Activated CD4-positive, CD25-positive, alpha-beta regulatory T cell treated with anti-CD3 and anti-CD28 coated beads, Interleukin-2, amount 50 U/mL, for 72 hours (primary cell): Measurements from ENCODE around the gene CTTNBP2.

Source experiments
- DNase-seq: peaks from one replicate; pipeline ENCODE4 v3.0.0; 2021

Gene CTTNBP2, protein sequence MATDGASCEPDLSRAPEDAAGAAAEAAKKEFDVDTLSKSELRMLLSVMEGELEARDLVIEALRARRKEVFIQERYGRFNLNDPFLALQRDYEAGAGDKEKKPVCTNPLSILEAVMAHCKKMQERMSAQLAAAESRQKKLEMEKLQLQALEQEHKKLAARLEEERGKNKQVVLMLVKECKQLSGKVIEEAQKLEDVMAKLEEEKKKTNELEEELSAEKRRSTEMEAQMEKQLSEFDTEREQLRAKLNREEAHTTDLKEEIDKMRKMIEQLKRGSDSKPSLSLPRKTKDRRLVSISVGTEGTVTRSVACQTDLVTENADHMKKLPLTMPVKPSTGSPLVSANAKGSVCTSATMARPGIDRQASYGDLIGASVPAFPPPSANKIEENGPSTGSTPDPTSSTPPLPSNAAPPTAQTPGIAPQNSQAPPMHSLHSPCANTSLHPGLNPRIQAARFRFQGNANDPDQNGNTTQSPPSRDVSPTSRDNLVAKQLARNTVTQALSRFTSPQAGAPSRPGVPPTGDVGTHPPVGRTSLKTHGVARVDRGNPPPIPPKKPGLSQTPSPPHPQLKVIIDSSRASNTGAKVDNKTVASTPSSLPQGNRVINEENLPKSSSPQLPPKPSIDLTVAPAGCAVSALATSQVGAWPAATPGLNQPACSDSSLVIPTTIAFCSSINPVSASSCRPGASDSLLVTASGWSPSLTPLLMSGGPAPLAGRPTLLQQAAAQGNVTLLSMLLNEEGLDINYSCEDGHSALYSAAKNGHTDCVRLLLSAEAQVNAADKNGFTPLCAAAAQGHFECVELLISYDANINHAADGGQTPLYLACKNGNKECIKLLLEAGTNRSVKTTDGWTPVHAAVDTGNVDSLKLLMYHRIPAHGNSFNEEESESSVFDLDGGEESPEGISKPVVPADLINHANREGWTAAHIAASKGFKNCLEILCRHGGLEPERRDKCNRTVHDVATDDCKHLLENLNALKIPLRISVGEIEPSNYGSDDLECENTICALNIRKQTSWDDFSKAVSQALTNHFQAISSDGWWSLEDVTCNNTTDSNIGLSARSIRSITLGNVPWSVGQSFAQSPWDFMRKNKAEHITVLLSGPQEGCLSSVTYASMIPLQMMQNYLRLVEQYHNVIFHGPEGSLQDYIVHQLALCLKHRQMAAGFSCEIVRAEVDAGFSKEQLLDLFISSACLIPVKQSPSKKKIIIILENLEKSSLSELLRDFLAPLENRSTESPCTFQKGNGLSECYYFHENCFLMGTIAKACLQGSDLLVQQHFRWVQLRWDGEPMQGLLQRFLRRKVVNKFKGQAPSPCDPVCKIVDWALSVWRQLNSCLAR (N-terminal part only)

DNA sequence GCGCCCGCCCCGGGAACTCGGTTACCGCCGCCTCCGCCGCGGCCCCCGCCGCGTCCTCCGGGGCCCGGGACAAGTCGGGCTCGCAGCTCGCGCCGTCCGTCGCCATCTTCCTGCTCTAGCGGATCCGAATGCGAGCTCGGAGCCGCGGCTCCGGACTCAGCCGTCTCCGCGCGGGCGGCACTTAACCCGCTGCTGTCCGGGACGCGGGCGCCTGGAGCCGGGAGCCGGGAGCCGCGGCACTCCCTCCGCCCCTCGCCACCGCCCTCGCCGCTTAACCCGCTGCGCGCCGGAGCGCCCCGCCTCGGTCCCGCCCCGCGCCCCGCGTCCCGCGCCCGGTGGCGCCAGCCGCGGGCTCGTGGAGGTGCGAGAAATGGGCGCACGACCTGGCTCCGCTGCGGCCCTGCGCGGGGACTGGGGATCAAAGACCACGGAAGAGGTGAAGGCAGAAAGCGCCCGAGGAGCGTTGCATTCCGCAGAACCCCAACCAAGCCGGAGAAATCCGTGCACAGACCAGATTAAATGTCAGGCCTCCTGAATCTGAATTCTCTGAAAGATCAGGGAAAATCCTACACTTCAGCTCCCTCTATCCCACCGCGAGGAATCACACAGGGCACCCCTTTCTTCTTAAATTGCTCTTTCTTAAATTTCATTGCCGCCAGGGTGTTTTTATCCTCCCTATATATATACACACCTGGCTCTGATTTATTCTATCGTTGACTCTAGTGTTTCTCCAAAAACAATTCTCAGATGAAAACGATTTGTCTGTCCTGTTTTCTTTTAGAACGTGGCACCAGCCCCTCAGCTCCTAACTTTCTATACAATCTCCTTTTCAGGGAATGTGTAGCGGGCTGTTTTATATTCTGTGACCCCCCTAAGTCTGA, at the start of gene CTTNBP2:
CTTNBP2 (minus strand) TSS at position 132 of the 881 bp plus-strand sequence; CDS start at position 106, 26 bp downstream.
- DNase-seq = no peak

DNA sequence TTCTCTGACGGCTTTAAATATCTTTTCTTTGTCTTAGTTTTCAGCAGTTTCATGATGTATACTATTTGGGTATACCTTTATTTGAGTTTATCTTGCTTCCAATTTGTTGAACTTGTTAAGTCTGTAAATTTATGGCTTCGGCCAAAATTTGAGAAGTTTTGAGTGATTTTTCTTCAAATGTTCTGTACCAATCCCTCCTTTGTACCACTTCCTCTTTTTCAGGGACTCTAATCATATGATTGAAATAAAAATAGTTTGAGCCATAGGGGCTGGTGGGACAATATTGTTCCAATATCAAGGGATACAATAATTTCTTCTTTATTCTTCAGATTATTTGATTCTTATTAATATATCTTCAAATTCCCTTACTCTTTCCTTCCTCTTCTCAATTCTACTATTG, 43.1 kb upstream of the CTTNBP2 start:
- DNase-seq = no peak

DNA sequence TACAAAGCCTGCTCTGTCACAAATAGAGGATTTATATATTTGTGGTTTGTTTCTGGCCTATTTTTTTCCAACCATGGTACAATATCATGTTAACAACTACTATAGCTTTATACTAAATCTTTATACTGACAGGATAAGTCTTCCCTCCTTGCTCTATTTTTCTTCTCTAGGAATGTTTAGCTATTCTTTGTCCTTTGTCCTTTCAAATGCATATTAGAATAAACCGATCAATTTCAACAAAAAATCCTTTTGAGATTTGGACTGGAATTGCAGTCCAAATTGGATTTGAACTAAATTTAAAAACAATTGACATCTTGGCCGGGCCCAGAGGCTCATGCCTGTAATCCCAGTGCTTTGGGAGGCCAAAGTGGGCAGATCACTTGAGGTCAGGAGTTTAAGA, 39.2 kb upstream of the CTTNBP2 start:
- DNase-seq = no peak

DNA sequence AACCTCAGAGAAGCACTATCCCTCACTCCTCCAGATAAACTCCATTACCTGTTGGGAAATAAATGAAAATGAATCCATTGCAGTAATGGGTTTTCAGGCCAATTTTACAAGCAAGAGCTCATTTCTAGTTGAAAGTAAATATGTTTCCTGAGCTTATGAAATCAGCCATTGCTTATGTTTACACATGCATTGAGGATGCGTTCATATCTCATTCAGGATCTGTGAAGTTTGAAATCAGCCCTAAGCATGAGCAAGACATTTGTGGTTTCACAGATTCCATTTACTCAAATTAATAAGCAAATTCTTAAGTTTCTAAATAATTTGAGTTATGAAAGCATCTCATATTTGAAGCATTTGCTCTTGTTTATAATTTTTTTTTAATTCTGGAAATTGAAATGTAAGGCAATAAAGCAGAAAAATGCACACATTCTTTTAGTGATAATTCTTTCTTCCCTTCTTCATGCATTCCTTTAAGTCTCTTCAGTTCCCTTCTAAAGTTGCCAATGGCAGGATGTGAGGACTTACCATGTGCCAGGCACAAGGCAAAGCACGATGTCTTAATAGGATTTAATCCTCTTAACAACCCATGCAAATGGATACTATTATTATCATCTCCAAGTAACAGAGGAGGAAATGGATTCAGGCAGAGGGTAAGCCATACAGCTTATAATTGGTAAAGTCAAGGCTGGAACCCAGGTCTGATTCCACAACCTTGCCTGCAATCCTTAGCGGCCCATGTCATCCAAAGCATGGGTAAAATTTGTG, 35.0 kb upstream of the CTTNBP2 start:
- DNase-seq = no peak

DNA sequence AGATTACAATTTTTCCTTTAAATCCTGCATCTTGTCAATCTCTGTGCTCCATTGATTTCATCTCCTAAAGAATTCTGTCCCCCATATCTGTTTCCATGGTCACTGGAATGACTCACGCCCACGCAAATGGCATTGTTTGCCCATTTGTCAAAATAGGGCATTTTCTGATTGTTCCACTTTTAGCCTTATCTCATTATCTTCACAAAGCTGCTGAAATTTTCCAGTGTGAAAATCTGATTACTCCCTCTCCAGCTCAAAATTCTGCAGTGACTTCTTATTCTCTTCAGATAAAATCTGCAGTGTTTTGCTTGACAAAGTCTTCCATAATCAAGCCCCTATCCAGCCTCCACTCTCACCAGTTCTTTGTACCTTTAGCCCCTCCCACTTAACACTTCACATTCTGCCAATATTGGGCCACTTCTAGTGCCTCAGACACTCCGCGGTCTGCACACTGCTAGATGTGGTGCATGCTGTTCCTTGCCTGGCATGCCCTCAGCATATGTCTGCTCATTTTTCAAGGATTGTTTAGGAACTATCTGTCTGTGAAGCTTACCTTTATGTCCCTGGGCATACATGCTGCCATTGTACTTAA, 33.9 kb upstream of the CTTNBP2 start:
- DNase-seq = no peak

DNA sequence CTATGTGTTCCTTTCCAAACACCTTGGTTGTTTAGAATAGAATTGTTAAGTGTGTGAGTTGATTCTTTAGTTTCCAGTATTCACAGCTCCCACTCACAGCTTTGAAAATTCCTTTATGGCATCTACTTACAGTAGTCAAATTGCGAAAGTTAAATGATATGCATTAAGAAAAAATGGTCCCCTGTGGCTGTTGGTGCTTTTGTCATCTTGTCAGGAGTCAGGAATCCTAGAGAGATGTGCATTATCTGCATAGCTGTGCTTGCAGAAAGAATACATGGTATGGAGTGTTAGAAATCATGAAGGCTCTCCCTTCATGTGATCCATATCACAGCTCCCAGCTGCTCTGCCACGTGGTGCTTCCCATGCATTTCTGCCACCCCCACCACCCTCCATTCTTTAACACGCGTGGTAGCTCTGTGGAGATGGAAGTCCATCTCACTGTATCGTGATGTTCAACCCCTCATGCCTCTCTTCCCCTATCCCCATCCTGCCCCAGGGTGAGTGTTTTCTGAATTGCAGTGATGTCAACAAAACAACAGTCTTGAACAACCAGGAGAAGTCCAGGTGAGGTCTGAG, 29.2 kb upstream of the CTTNBP2 start:
- DNase-seq = no peak

DNA sequence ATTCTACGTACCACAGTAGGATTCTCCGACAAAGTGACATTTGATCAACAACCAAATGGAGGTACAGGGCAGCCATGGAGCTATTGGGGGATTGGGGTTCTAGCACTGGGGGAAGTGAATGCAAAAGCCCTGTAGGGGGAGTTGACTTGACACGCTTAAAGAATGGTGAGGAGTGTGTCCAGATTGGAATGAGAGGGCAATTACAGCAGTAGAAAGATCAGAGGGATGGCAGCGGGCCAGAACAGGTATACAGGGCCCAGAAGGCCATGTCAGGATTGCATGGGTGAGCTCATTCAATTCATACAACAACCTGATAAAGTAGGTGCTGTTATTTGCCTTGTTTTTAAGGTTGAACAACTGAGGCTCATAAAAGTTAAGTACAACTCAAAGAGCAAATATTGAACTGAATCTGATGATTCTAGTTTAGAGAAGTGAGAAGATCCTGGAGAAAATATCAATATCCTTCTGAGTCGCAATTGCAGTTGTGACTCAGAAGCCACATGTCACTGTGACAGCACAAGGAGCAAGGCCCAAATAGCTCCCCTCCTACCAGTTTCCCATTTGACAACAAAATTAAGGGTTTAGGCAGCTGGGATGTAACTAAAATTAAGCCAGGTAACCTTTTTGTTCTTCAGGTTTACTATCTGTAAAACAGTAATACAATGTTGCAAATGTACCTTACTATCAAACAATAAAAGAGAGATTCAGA, 28.0 kb upstream of the CTTNBP2 start:
- DNase-seq = no peak

DNA sequence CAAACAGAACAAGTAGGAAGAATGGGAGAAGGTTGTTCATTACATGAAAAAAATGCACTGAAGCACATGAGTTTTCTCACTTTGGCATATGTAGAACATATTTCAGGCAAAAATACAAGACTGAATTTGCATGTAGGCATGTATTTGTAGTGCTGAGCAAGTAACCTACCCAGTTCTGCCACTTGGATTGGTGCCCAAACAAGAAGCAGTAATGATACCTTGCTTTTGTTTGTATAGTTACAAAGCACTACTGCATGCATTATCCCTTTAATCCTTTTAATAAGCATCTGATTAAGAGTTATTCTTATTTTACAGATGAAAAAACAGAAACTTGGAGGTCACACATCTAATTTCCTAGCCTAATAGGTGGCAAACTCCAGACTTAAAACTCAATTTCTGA, 23.1 kb upstream of the CTTNBP2 start:
- no peak for DNase-seq

DNA sequence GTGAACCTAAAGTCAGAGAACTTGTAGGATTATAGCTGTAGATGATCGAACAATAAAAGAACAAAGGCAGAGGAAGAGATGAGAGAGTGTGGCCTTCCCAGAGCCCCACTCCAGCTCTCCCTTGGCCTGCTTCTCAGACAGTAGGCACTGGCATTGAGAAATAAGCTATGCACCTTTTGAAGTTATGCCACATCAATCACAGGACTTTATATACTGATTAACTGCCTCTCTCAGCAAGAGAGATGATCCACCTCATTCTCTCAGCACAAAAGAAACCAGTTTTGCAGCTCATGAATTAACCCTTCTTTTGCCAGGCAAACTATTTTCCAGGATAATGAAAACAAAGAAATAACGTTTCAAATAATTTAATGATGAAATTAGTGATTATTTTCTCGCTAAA, 22.0 kb upstream of the CTTNBP2 start:
- DNase-seq = no peak

DNA sequence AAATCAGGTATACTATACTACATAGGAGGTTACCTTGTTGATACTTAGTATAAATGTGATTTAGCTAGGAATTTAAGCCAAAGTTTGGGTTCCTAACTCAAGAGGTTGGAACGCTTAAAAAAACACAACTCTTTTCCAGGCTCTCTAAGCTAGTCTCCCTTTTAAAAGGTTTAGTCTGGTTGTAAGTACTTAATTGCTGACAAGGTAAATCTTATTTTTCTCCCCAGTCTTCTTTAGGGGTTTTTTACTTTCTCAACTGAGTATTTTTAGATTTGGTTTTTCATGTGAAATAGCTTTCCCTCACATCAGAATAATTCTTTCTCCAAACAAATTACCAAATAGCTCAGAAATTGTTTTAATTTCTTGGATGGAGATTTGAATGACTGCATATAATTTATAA, 20.8 kb upstream of the CTTNBP2 start:
- DNase-seq = no peak

DNA sequence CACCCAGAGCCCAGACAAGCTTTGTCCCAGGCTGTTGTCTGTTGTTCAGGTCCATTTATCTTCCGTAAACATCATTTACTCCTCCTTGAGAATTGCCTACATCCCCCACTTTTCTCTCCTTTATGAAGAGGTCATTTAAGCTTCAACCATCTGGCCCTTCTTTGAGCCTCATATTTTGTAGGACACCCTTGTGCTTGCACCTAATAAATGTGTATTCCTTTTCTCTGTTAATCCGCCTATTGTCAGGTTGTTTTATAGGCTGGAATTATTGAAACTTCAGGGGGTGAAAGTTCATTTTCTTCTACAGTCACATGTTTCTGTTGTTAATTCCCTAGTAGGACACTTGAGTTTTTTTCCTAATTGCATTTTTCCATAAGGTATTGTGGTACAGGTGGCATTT, 19.6 kb upstream of the CTTNBP2 start:
- DNase-seq = no peak

DNA sequence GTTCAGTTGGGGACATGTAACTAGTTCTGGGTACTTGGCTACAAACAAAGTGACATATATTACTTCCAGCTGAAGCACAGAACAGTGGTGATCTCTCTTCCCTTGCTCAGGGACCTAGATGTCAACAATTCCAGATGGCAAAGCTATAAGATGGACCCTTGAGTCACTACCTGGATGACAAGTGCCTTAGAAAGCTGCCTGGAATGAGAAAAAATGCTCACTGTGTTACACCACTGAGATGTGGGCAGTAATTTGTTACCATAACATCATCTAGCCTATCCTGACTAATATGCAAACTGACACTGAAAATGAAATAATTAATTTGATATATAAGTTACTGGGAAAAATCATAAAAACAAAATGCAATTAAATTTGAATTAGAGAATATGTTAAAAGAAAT, 16.4 kb upstream of the CTTNBP2 start:
- DNase-seq = no peak

DNA sequence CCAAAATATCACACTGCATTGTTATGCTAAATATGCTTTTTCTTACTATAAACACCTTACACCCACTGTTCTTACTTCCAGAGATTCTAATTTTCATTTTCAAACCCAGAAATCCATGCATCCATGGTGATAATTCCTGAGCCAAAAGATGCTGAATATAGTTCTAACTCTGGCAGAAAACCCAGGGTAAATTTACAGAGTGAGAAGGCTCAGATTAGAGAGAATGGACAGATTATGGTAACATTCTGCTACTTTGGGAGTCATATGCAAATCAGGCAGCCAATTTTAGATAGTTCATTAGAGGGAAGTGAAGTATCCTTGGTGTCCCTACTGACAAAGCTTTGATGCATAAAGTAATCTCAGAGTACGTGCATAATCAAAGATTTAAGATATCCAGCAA, 15.4 kb upstream of the CTTNBP2 start:
- DNase-seq = no peak

DNA sequence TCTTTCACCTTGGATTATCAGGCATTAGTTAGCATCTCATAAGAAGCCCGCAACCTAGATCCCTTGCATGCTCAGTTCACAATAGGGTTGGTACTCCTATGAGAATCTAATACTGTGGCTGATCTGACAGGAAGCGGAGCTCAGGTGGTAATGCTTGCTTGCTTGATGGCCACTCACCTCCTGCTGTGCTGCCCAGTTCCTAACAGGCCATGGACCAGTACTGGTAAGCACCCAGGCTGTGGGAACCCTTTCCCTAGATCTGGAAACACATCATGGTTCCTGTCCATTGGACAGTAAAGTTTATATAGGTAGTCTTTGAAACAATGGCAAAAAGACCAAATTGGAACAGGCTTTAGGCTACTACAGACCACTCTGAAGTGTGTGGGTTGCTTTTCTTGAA, 9.4 kb upstream of the CTTNBP2 start:
- DNase-seq = no peak

DNA sequence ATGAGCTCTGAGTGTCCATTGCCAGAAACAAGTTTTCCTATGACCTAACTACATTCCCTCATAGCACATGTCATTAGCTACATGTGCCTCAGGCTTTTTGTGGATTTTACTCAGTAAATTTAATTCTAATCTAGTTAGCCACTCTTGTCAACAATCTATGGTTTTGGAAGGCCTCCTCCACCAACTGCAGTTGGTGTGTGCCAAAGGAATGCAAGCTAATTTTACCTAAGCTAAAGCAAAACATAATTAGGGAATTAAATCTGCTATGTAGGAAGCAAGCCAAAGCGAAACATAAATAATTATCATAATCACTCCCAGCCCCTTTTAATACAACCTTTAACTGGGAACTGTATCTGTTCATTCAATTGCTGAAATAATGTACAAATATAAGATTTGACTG, 3.5 kb upstream of the CTTNBP2 start:
- no peak for DNase-seq

DNA sequence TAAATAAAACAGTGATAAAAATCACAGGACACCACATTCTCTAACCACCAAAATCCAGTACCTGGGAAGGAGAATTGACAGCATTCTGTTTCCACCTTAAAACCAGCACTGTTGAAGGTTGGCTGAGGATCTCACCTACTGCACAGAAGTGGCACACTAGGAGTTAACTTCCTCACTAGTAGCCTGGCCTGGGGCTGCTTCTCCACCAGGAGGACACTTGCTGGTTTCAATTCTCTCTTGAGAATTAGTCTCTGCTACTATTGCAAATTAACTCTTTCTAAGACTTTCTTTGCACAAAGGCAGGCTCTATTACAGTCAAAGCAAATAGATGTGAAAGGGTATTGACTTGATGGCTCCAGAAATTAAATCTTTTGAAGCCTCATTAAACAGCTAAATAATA, 2.3 kb upstream of the CTTNBP2 start:
- DNase-seq = no peak

DNA sequence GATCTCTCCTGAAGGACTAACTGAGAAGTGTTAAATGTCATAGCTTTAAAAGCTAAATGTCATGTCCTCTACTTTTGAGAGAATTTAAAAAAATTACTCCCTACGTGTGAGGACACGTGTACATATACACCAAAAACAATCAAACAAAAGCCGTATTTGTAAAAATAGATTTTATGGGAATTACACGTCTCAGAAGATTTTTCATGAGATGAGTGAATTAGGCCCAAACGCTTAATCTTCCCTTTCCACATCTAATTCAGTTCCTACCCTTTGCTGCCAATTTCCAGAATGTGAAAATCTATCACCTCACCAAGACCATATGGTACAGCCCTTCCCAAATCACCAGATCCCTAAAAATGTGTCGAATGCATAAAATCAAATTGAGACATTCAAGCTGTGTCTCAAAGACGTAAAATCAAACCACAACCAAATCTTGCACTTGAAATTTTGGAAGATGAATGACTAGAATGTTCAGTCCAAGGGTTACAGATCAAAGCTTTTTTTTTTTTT, 1.0 kb upstream of the CTTNBP2 start:
- no peak for DNase-seq

DNA sequence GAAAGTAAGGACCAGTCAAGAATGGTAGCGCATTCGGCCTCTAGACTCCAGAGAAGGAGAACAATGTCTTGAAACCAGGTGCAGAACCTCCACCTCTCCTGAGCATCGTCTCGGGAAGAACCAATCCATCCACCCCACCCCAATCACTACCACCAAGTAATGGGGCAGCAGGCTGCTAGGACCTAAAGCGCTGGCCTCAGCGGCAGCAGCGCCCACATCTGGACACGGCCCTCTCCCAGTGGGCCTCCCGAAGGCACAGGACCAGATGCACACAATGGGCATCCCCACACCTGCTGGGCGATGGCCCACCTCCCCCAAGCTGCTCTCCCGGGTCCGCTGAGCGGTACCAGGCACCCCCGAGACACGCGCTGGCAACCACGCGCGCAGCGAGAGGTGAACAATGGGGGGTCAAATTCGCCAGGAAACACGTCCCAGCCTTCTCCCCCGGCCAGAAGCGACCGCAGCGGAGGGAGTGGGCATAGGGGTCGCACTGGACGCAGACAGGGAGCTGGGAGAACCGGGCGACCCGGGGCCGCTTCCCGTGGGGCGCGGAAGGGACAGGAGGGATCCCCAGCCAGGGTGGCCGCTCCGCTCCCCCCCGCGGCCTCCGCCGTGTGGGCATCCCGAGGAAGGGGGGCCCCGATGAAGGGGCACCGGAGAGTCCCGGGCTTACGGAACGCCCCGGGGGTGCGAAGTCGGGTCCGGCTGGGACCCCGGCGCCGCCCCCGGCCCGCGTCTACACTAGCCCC, 506 bp downstream of the CTTNBP2 start:
- no peak for DNase-seq
